Right atrium auricular region (tissue), 2 donors: ENCODE results near the gene CACNA1G. TPM values are rescaled to one million over a fixed set of nuclear protein-coding genes. Genes with fewer than 3 reads are reported as not detected.

Source experiments
- DNase-seq: peaks from one replicate; pipeline ENCODE4 v3.0.0-alpha.2; 2019; ENCODE audit warnings: low spot score
- H3K27ac ChIP-seq, 2 donors: fragments of 200-600 bp; sonication (generic); 1 replicate in 1 of 2; 2 replicates in 1 of 2; pipeline ENCODE4 v1.5.1; 2016 to 2019
- H3K27me3 ChIP-seq, 2 donors: fragments of 200-600 bp; sonication (generic); one replicate each; pipeline versions ENCODE4 v1.5.1 to v1.6.0; 2017 to 2019
- H3K36me3 ChIP-seq: fragments of 200-600 bp; sonication (generic); one replicate; pipeline ENCODE4 v1.5.1; 2016
- H3K4me1 ChIP-seq, 2 donors: fragments of 200-600 bp; sonication (generic); one replicate each; pipeline versions ENCODE4 v1.5.1 to v1.6.0; 2017 to 2019
- H3K4me3 ChIP-seq, 2 donors: fragments of 200-600 bp; sonication (generic); 1 replicate in 1 of 2; 2 replicates in 1 of 2; pipeline ENCODE4 v1.5.1; 2017 to 2019; ENCODE audit warnings: mild to moderate bottlenecking in 1 of 2, moderate library complexity in 1 of 2
- H3K9me3 ChIP-seq, 2 donors: fragments of 200-600 bp; sonication (generic); one replicate each; pipeline ENCODE4 v1.5.1; 2019
- CTCF ChIP-seq, 2 donors: fragments of 200-600 bp; sonication (generic); IDR thresholded peaks; one replicate each; pipeline ENCODE4 v1.5.1; 2019; ENCODE audit warnings: antibody characterized with exemption in 2 of 2
- total RNA-seq, 2 donors: library from RNA; depleted of rRNA; stranded (reverse); fragments of >200 nt; gene quantifications; one replicate each; pipeline ENCODE4 v1.1.0, GENCODE V29; 2016

The CACNA1G gene
- total RNA-seq, 2 donors from 2014 or later: 4.3 to 6.2 TPM

- H3K36me3 ChIP-seq: no peaks in the 10 kb centered on the region
- no peak for DNase-seq
- H3K9me3 ChIP-seq: no peaks in the 10 kb centered on the region
- no peaks in the 10 kb centered on the region for H3K27me3 ChIP-seq
- peaks cover 0 to 30% of the 10 kb centered on the region in 2 donors for H3K4me1 ChIP-seq
- H3K27ac ChIP-seq: no peak overlapping the region
- no peak for TF ChIP-seq CTCF (IDR thresholded peaks at IDR 0.05)
- H3K4me3 ChIP-seq: no peak overlapping the region
These were observed 30.7 kb upstream of the CACNA1G start for GRCh38 chr17:50529849-50530248.

- Histone ChIP-seq H3K36me3 (no peaks in the 10 kb centered on the region), H3K27me3 (no peaks in the 10 kb centered on the region), H3K27ac (peak overlapping the region in 1 of 2 donors; percentile 61), H3K9me3 (no peaks in the 10 kb centered on the region), H3K4me1 (peaks cover 0 to 32% of the 10 kb centered on the region in 2 donors), H3K4me3 (no peak overlapping the region)
- no peak for TF ChIP-seq CTCF (IDR thresholded peaks at IDR 0.05)
- no peak for DNase-seq
These were observed 29.0 kb upstream of the CACNA1G start for GRCh38 chr17:50531428-50532025.

GRCh38 chr17:50532452-50533024 lies 28.0 kb upstream of the CACNA1G start, which contains the start of gene EPN3:
Gene EPN3 (plus strand): TSS chr17:50532735. CDS start chr17:50536557, 3,822 bp downstream.
- no peaks in the 10 kb centered on the region for H3K36me3 ChIP-seq
- H3K9me3 ChIP-seq: no peaks in the 10 kb centered on the region
- H3K27me3 ChIP-seq: no peaks in the 10 kb centered on the region
- H3K4me3 ChIP-seq: peak within 1 kb of the TSS; percentile 39 to 47
- peaks cover 0 to 32% of the 10 kb centered on the region in 2 donors for H3K4me1 ChIP-seq
- peak within 1 kb of the TSS; percentile 61 to 85 for H3K27ac ChIP-seq
- no peak for DNase-seq
- no peak for TF ChIP-seq CTCF (IDR thresholded peaks at IDR 0.05)

GRCh38 chr17:50533185-50533584 lies 27.3 kb upstream of the CACNA1G start:
- Histone ChIP-seq H3K36me3 (no peaks in the 10 kb centered on the region), H3K27me3 (no peaks in the 10 kb centered on the region), H3K4me1 (peaks cover 0 to 32% of the 10 kb centered on the region in 2 donors), H3K4me3 (peak overlapping the region; percentile 39 to 47), H3K9me3 (no peaks in the 10 kb centered on the region), H3K27ac (peak overlapping the region; percentile 61 to 85)
- no peak for DNase-seq
- no peak for TF ChIP-seq CTCF (IDR thresholded peaks at IDR 0.05)

GRCh38 chr17:50533720-50534148 lies 26.8 kb upstream of the CACNA1G start:
- H3K4me1 ChIP-seq: peaks cover 0 to 32% of the 10 kb centered on the region in 2 donors
- peak overlapping the region; percentile 61 to 85 for H3K27ac ChIP-seq
- H3K9me3 ChIP-seq: no peaks in the 10 kb centered on the region
- no peaks in the 10 kb centered on the region for H3K27me3 ChIP-seq
- no peak for DNase-seq
- H3K4me3 ChIP-seq: peak overlapping the region; percentile 39 to 47
- H3K36me3 ChIP-seq: no peaks in the 10 kb centered on the region
- no peak for TF ChIP-seq CTCF (IDR thresholded peaks at IDR 0.05)
